NK-92 treated with Interleukin-12 subunit alpha and Interleukin-12 subunit beta, amount 100 ng/mL, for 24 hours (cell line): Measurements from ENCODE around the gene CHADL.
"Not testable (repeated sequence)": the region's sequence is repeated elsewhere in the genome, so short reads cannot be mapped to it uniquely, and the experiment has no call there.

Experiments used
- DNase-seq: peaks from one replicate; lab custom pipeline; 2025; lab: John Stamatoyannopoulos, UW

The CHADL gene

GRCh38 chr22:41181349-41182241, 59.1 kb downstream of the CHADL start:
- DNase-seq: no peak

GRCh38 chr22:41180926-41181325, 59.8 kb downstream of the CHADL start:
- DNase-seq: no peak

GRCh38 chr22:41180362-41180761, 60.4 kb downstream of the CHADL start:
- not testable (repeated sequence) for DNase-seq
